H1 (cell line): ENCODE results near the gene B4GALNT3. TPM values are rescaled to one million over a fixed set of nuclear protein-coding genes. Genes with fewer than 3 reads are reported as not detected.

ENCODE experiments used
- CTCF ChIA-PET: fragments of 300-600 bp; sonication (Branson Sonifier 250); formaldehyde crosslinking; loops from one replicate; lab custom pipeline; 2021; ENCODE audit not compliant: partially characterized antibody; lab: Charles Lee
- POLR2A ChIA-PET: fragments of 300-600 bp; sonication (Branson Sonifier 250); formaldehyde crosslinking; loops from one replicate; lab custom pipeline; 2021; ENCODE audit warnings: inconsistent platforms; ENCODE audit not compliant: partially characterized antibody; lab: Charles Lee
- DNase-seq, 2 experiments: peaks; one replicate each; pipeline versions ENCODE4 v3.0.0 to v3.0.0-alpha.2; 2010 to 2022; ENCODE audit warnings: low spot score in 2 of 2, low read depth in 1 of 2, mixed read lengths in 1 of 2
- FAIRE-seq: peaks from 2 replicates; lab custom pipeline; 2011; peaks lifted over from hg19 to GRCh38; lab: Jason Lieb, UNC
- H2AFZ ChIP-seq: 2 replicates; pipeline ENCODE4 v1.8.1; 2012; ENCODE audit warnings: low read length, inconsistent platforms
- H2AK5ac ChIP-seq: 2 replicates; pipeline ENCODE4 v1.6.1; 2013; ENCODE audit warnings: low read depth, low read length
- H2BK120ac ChIP-seq: replicated peaks from 2 replicates; pipeline ENCODE3; 2013; ENCODE audit warnings: low read depth, low read length, inconsistent platforms
- H2BK12ac ChIP-seq: 2 replicates; pipeline ENCODE4 v1.6.1; 2013; ENCODE audit warnings: low read depth, low read length
- H2BK15ac ChIP-seq: 2 replicates; pipeline ENCODE4 v1.6.1; 2013; ENCODE audit warnings: low read length
- H2BK20ac ChIP-seq: 2 replicates; pipeline ENCODE4 v1.6.1; 2013; ENCODE audit warnings: low read length
- H2BK5ac ChIP-seq: 2 replicates; pipeline ENCODE4 v1.6.1; 2013; ENCODE audit warnings: low read depth, low read length
- H3K14ac ChIP-seq: 2 replicates; pipeline ENCODE4 v1.6.1; 2013; ENCODE audit warnings: inconsistent platforms; ENCODE audit not compliant: insufficient read length
- H3K18ac ChIP-seq: 2 replicates; pipeline ENCODE4 v1.6.1; 2013; ENCODE audit warnings: low read length; ENCODE audit errors: extremely low read depth
- H3K23ac ChIP-seq: 2 replicates; pipeline ENCODE4 v1.6.1; 2013; ENCODE audit warnings: inconsistent platforms; ENCODE audit not compliant: insufficient read length
- H3K23me2 ChIP-seq: 2 replicates; pipeline ENCODE4 v1.6.1; 2013; ENCODE audit warnings: low read depth, low read length
- H3K27ac ChIP-seq: 2 replicates; pipeline ENCODE4 v1.6.1; 2011; ENCODE audit warnings: low read depth, low read length, inconsistent platforms
- H3K27me3 ChIP-seq, 4 experiments: replicated peaks in 1 of 4; 1 replicate in 1 of 4; 2 replicates in 3 of 4; pipeline versions ENCODE4 v1.6.1 to v1.8.1; 2011 to 2013; ENCODE audit warnings: low read length in 3 of 4, mild to moderate bottlenecking in 3 of 4, inconsistent platforms in 2 of 4, mixed read lengths in 2 of 4, moderate library complexity in 1 of 4; ENCODE audit not compliant: control insufficient read depth in 3 of 4, insufficient read depth in 3 of 4; ENCODE audit errors: extremely low read depth in 1 of 4
- H3K36me3 ChIP-seq, 4 experiments: 2 replicates each; pipeline versions ENCODE4 v1.6.1 to v1.8.1; 2011 to 2013; ENCODE audit warnings: mild to moderate bottlenecking in 4 of 4, low read length in 3 of 4, moderate library complexity in 2 of 4, control low read depth in 1 of 4, inconsistent platforms in 1 of 4; ENCODE audit not compliant: insufficient read depth in 4 of 4, control insufficient read depth in 2 of 4
- H3K4ac ChIP-seq: replicated peaks from 2 replicates; pipeline ENCODE3; 2013; ENCODE audit warnings: low read length, low read depth, mixed read lengths, inconsistent platforms; ENCODE audit not compliant: insufficient read length
- H3K4me1 ChIP-seq, 4 experiments: replicated peaks in 1 of 4; 1 replicate in 1 of 4; 2 replicates in 3 of 4; pipeline versions ENCODE4 v1.6.1 to v1.8.1; 2011 to 2013; ENCODE audit warnings: low read length in 3 of 4, inconsistent platforms in 2 of 4, mixed read lengths in 1 of 4; ENCODE audit not compliant: insufficient read depth in 4 of 4, control insufficient read depth in 3 of 4
- H3K4me2 ChIP-seq, 2 experiments: 2 replicates each; pipeline versions ENCODE4 v1.6.1 to v1.8.1; 2011 to 2013; ENCODE audit warnings: low read depth in 2 of 2, low read length in 2 of 2, control low read depth in 1 of 2, inconsistent platforms in 1 of 2, mild to moderate bottlenecking in 1 of 2; ENCODE audit not compliant: insufficient read depth in 1 of 2
- H3K4me3 ChIP-seq, 4 experiments: fragments of 200-600, 300-600 bp in 1 of 4; sonication (generic), shearing (Covaris generic), sonication (Bioruptor Twin) in 1 of 4; 2 replicates each; pipeline versions ENCODE4 v1.5.1 to v1.8.1; 2011 to 2016; ENCODE audit warnings: low read length in 4 of 4, low read depth in 3 of 4, control low read depth in 2 of 4, inconsistent platforms in 2 of 4, mild to moderate bottlenecking in 2 of 4, mixed read lengths in 1 of 4, moderate library complexity in 1 of 4; ENCODE audit not compliant: insufficient read depth in 2 of 4; ENCODE audit errors: extremely low read depth in 1 of 4
- H3K56ac ChIP-seq: replicated peaks from 2 replicates; pipeline ENCODE3; 2013; ENCODE audit warnings: low read depth, mild to moderate bottlenecking, mixed read lengths, low read length, inconsistent platforms; ENCODE audit not compliant: insufficient read length
- H3K79me1 ChIP-seq: 2 replicates; pipeline ENCODE4 v1.6.1; 2013; ENCODE audit warnings: low read depth, low read length, control low read depth
- H3K79me2 ChIP-seq, 2 experiments: 2 replicates each; pipeline versions ENCODE4 v1.6.1 to v1.8.1; 2012 to 2013; ENCODE audit warnings: low read length in 2 of 2, mild to moderate bottlenecking in 2 of 2, inconsistent platforms in 1 of 2; ENCODE audit not compliant: insufficient read depth in 2 of 2, control insufficient read depth in 1 of 2
- H3K9ac ChIP-seq, 4 experiments: replicated peaks in 1 of 4; 1 replicate in 1 of 4; 2 replicates in 3 of 4; pipeline versions ENCODE4 v1.6.1 to v1.8.1; 2011 to 2013; ENCODE audit warnings: low read depth in 3 of 4, low read length in 3 of 4, control low read depth in 2 of 4, mild to moderate bottlenecking in 2 of 4, moderate library complexity in 2 of 4, inconsistent platforms in 1 of 4; ENCODE audit errors: extremely low read depth in 1 of 4
- H3K9me3 ChIP-seq, 2 experiments: 2 replicates each; pipeline versions ENCODE4 v1.6.1 to v1.8.1; 2012 to 2013; ENCODE audit warnings: mild to moderate bottlenecking in 2 of 2, moderate library complexity in 2 of 2, control low read depth in 1 of 2, inconsistent platforms in 1 of 2, low read depth in 1 of 2, low read length in 1 of 2, mixed read lengths in 1 of 2; ENCODE audit not compliant: insufficient read depth in 2 of 2
- H4K20me1 ChIP-seq, 2 experiments: replicated peaks in 1 of 2; 2 replicates each; pipeline versions ENCODE3 to v1.8.1; 2011 to 2013; ENCODE audit warnings: inconsistent platforms in 2 of 2, low read length in 2 of 2, mild to moderate bottlenecking in 1 of 2; ENCODE audit not compliant: insufficient read depth in 2 of 2, control insufficient read depth in 1 of 2
- H4K5ac ChIP-seq: 2 replicates; pipeline ENCODE4 v1.6.1; 2013; ENCODE audit warnings: low read length, low read depth, mixed read lengths, inconsistent platforms; ENCODE audit not compliant: insufficient read length
- H4K8ac ChIP-seq: 2 replicates; pipeline ENCODE4 v1.8.0; 2013; ENCODE audit warnings: mild to moderate bottlenecking, moderate library complexity, low read length, inconsistent platforms; ENCODE audit not compliant: insufficient read depth; ENCODE audit errors: extremely low read depth
- H4K91ac ChIP-seq: replicated peaks from 2 replicates; pipeline ENCODE3; 2013; ENCODE audit warnings: low read length, mixed read lengths, inconsistent platforms; ENCODE audit not compliant: insufficient read length
- ATF2 ChIP-seq: IDR thresholded peaks from 2 replicates; pipeline ENCODE4 v1.6.1; 2012; ENCODE audit warnings: low read length, inconsistent platforms
- CBX8 ChIP-seq: fragments of 300-800, 300-1000 bp; sonication (generic); IDR thresholded peaks from 2 replicates; pipeline ENCODE4 v1.7.1; 2016; ENCODE audit warnings: low read depth, low read length, borderline replicate concordance
- CHD1 ChIP-seq: IDR thresholded peaks from 2 replicates; pipeline ENCODE4 v1.6.1; 2012; ENCODE audit warnings: low read depth, low read length, improper control_type of control experiment
- E2F6 ChIP-seq: IDR thresholded peaks from 2 replicates; pipeline ENCODE4 v1.6.1; 2012; ENCODE audit warnings: inconsistent platforms
- HDAC2 ChIP-seq, 2 experiments: fragments of 300-600 bp in 1 of 2; sonication (generic) in 1 of 2; IDR thresholded peaks; 2 replicates each; pipeline ENCODE4 v1.6.1; 2011 to 2012; ENCODE audit warnings: low read depth in 2 of 2, low read length in 2 of 2, mild to moderate bottlenecking in 2 of 2, moderate library complexity in 2 of 2, borderline replicate concordance in 1 of 2, inconsistent platforms in 1 of 2
- KDM5A ChIP-seq: fragments of 200-600 bp; IDR thresholded peaks from 2 replicates; pipeline ENCODE4 v1.7.1; 2012; ENCODE audit warnings: mild to moderate bottlenecking, low read length, inconsistent platforms, mixed read lengths
- RBBP5 ChIP-seq: IDR thresholded peaks from 2 replicates; pipeline ENCODE4 v1.7.1; 2012; ENCODE audit warnings: low read depth, mild to moderate bottlenecking, inconsistent platforms, low read length, moderate library complexity, borderline replicate concordance
- YY1 ChIP-seq: IDR thresholded peaks from 2 replicates; pipeline ENCODE4 v1.6.1; 2011; ENCODE audit warnings: low read depth, mild to moderate bottlenecking, low read length
- WGBS, 2 experiments: shearing (Covaris generic) in 1 of 2; methylation state at CpG; one replicate each; pipeline versions ENCODE4 v1.1.6 to v1.1.7; 2013 to 2015; ENCODE audit warnings: low lambda C conversion rate in 2 of 2, mixed read lengths in 2 of 2, inconsistent platforms in 1 of 2, low coverage in 1 of 2, missing lambda C conversion rate in 1 of 2; ENCODE audit not compliant: insufficient replicate concordance in 2 of 2, insufficient coverage in 1 of 2, insufficient read length in 1 of 2; ENCODE audit errors: extremely low coverage in 1 of 2, missing lambda C conversion rate in 1 of 2; 5-methylcytosine and 5-hydroxymethylcytosine counted together
- polyA plus RNA-seq, 7 experiments: library from polyadenylated mRNA; depleted of rRNA in 3 of 7; stranded (reverse) in 5 of 7; unstranded in 2 of 7; fragments of >200 nt in 5 of 7; fragments of 200-250 nt in 2 of 7; gene quantifications; 1 replicate in 5 of 7; 2 replicates in 1 of 7; 4 replicates in 1 of 7; pipeline versions ENCODE4 v1.2.1 to v1.2.3, GENCODE V29; 2011 to 2013; ENCODE audit warnings: missing spikeins in 2 of 7, mixed read lengths in 2 of 7
- total RNA-seq: library from RNA; stranded (reverse); fragmentation: NEBNext Ultra II Directional; extraction: Animal tissue kit (Norgen Biotek cat#: 25700); gene quantifications from 2 replicates; pipeline ENCODE4 v1.2.1, GENCODE V29; 2021

The B4GALNT3 gene
- total and polyA plus RNA-seq, 2 of the 8 experiments (the other 6 are each of a cell fraction or from before 2014, with no cell fraction given): 12.5 to 20.3 TPM

DNA sequence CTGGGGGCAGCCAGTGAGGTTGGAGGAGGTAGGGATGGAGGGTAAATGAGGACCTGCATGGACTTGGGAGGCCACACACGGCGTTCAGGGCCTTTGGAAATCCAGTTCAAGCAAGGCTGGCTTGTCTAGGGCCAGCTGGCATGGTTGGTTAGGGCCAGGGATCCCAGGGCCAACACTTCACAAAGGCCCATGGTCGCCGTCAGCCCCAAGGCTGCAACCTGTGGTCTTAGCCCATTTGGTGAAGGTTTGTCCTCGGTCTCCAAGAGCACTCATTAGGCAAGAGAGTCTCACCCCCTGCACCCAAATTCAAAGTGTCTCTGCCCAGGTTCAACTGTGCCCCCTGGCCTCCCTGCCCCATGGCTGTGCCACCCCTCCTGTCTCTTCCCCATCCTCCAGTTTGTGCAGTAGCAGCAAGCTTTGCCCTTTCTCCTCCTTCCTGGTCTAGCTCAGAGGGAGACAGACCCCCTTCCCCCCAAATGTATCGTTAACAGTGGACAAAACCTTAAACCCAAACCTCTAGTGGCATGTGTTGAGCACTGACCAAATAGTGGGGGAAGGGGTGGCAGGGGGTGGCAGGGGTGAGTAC is 109.4 kb downstream of the B4GALNT3 start:
- H3K56ac ChIP-seq: no peak overlapping the region
- H2BK12ac ChIP-seq: 0 out of 2 replicates have a peak overlapping the region, but pooled peaks have one; percentile 39
- peaks cover 0 to 9% (median 6%) of the 10 kb centered on the region in 4 experiments; a peak in 5 of 7 replicates for H3K4me1 ChIP-seq
- H4K5ac ChIP-seq: no peak overlapping the region
- H2AFZ ChIP-seq: peak overlapping the region; percentile 80; the same call in 1 of the 2 replicates
- FAIRE-seq (no peak), DNase-seq (no peak)
- H3K79me1 ChIP-seq: no peaks in the 10 kb centered on the region
- POLR2A ChIA-PET: interaction anchor here (2.4 kb wide), 1 partner anchor 182 kb away, joined by 7 read pairs; the partner anchor contains the start of gene WNK1
- H3K9me3 ChIP-seq: no peaks in the 10 kb centered on the region
- 79% methylated on average over 6 of the region's 6 CpGs; no CpG with 5 or more reads in 1 of the 2 experiments for WGBS, 2 experiments
- no peaks in the 10 kb centered on the region for H3K36me3 ChIP-seq
- CTCF ChIA-PET: interaction anchor here (0.8 to 3.6 kb wide), 22 partner anchors 9 to 549 kb away, joined by 3 to 18 read pairs (median 5); no protein-coding TSS in a partner anchor
- H3K23me2 ChIP-seq: peaks cover 9% of the 10 kb centered on the region
- no peaks in the 10 kb centered on the region for H3K79me2 ChIP-seq
- H3K4me2 ChIP-seq: peak overlapping the region; percentile 87 to 98; a peak in 2 of 4 replicates
- no peak overlapping the region for H3K9ac ChIP-seq
- no peak overlapping the region for H2BK120ac ChIP-seq
- no peak overlapping the region for H2BK20ac ChIP-seq
- H3K14ac ChIP-seq: no peak overlapping the region
- no peak overlapping the region; the same call in 1 of the 2 replicates for H2BK15ac ChIP-seq
- H4K20me1 ChIP-seq: no peaks in the 10 kb centered on the region
- peak overlapping the region; percentile 53; the same call in 1 of the 2 replicates for H4K8ac ChIP-seq
- no peak overlapping the region for H3K23ac ChIP-seq
- H3K18ac ChIP-seq: no peak overlapping the region; the same call in 1 of the 2 replicates
- peaks cover 0 to 4% (median 3%) of the 10 kb centered on the region in 4 experiments; a peak in 2 of 7 replicates for H3K27me3 ChIP-seq
- H2AK5ac ChIP-seq: no peak overlapping the region
- peak overlapping the region; percentile 70 for H4K91ac ChIP-seq
- H3K27ac ChIP-seq: no peak overlapping the region
- no peak overlapping the region; the same call in 1 of the 2 replicates for H2BK5ac ChIP-seq
- peak overlapping the region; percentile 57 for H3K4ac ChIP-seq
- peak overlapping the region in 3 of 4 experiments; percentile 59 to 82 (median 69); a peak in 4 of 8 replicates for H3K4me3 ChIP-seq
- TF ChIP-seq CHD1 (no peak), HDAC2 (IDR thresholded peaks at IDR 0.05; ENCODE audit: borderline replicate concordance in 1 of 2, low read depth in 2 of 2, low read length in 2 of 2) (no peak), RBBP5 (no peak), E2F6 (no peak), YY1 (no peak), CBX8 (no peak), ATF2 (no peak), KDM5A (no peak)
